Measurements from ENCODE around the gene CACNA1I. TPM values are rescaled to one million over a fixed set of nuclear protein-coding genes. Genes with fewer than 3 reads are reported as not detected.

CACNA1I gene
- total RNA-seq, 1 donor from 2014 or later: 0.11 TPM

DNA sequence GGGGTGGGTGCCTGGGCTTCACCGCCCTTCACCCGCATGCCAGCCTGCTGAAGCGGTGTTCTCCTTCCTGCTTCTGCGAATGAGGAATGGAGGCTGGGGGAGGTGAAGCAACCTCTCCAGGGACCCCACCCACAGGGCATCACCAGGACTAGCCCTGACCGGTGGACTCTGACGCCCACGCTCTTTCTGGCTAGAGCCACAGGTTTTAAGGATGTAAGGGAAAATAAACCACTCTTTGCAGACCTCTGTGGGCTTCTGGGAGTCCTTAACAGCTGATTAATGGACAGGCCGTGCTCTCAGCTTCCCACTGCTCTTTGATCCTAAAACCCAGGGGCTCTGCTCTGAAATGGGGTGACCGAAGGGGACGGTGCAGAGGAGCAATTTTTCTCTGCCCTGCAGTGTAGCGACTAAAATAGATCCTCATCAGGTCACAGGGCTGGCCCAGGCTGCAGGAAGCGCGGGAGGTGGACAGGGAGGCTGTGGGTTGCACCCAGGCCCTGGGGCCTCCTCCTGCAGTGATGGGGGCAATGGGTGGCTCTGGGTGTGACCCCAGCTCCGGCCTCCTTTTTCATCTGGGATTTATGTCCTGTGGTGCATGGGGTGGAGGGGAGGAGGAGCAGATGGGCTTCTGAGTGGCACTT, 127.4 kb downstream of the CACNA1I start:
- Histone ChIP-seq H3K4me1 (peaks cover 26% of the 10 kb centered on the region), H3K36me3 (no peaks in the 10 kb centered on the region), H3K27ac (no peak overlapping the region), H3F3A (ENCODE audit: low read depth) (peaks cover 2% of the 10 kb centered on the region), H3K9me3 (ENCODE audit: low read depth) (no peaks in the 10 kb centered on the region), H4K20me1 (ENCODE audit: low read depth) (no peaks in the 10 kb centered on the region), H3K4me3 (no peak overlapping the region), H3K79me2 (ENCODE audit: low read depth) (no peaks in the 10 kb centered on the region), H3K4me2 (no peak overlapping the region), H3K9ac (no peak overlapping the region), H3K27me3 (peaks cover 14% of the 10 kb centered on the region), H2AFZ (replicated peaks) (no peak overlapping the region)
- no peak for DNase-seq (ENCODE audit: low spot score)
- no peaks in the 10 kb centered on the region for H3K36me3 Mint-ChIP-seq
- peaks cover 43% of the 10 kb centered on the region for H3K4me1 Mint-ChIP-seq
- H3K9me3 Mint-ChIP-seq: no peaks in the 10 kb centered on the region
- TF ChIP-seq, protein P1, sequence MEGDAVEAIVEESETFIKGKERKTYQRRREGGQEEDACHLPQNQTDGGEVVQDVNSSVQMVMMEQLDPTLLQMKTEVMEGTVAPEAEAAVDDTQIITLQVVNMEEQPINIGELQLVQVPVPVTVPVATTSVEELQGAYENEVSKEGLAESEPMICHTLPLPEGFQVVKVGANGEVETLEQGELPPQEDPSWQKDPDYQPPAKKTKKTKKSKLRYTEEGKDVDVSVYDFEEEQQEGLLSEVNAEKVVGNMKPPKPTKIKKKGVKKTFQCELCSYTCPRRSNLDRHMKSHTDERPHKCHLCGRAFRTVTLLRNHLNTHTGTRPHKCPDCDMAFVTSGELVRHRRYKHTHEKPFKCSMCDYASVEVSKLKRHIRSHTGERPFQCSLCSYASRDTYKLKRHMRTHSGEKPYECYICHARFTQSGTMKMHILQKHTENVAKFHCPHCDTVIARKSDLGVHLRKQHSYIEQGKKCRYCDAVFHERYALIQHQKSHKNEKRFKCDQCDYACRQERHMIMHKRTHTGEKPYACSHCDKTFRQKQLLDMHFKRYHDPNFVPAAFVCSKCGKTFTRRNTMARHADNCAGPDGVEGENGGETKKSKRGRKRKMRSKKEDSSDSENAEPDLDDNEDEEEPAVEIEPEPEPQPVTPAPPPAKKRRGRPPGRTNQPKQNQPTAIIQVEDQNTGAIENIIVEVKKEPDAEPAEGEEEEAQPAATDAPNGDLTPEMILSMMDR (IDR thresholded peaks at IDR 0.05): no peak
- TF ChIP-seq EZH2 (IDR thresholded peaks at IDR 0.05): no peak
- no peak for TF ChIP-seq EZH2phosphoT487 (IDR thresholded peaks at IDR 0.05)
- no peak overlapping the region for H3K4me3 Mint-ChIP-seq
- no peak overlapping the region for H3K27ac Mint-ChIP-seq
- peaks cover 13% of the 10 kb centered on the region for H3K27me3 Mint-ChIP-seq (ENCODE audit: insufficient read depth, low read depth)

GRCh38 chr22:39699631-39700360, 129.2 kb downstream of the CACNA1I start:
- TF ChIP-seq EZH2phosphoT487 (IDR thresholded peaks at IDR 0.05) (no peak), EZH2 (IDR thresholded peaks at IDR 0.05) (no peak)
- TF ChIP-seq, protein P1 (IDR thresholded peaks at IDR 0.05): no peak
- peak overlapping the region; percentile 87 for H3K27ac Mint-ChIP-seq
- peaks cover 11% of the 10 kb centered on the region for H3K27me3 Mint-ChIP-seq (ENCODE audit: insufficient read depth, low read depth)
- peak; percentile 82 for DNase-seq (ENCODE audit: low spot score)
- peaks cover 40% of the 10 kb centered on the region for H3K4me1 ChIP-seq
- no peaks in the 10 kb centered on the region for H3K36me3 Mint-ChIP-seq
- peaks cover 46% of the 10 kb centered on the region for H3K4me1 Mint-ChIP-seq
- H3K9me3 ChIP-seq (ENCODE audit: low read depth): no peaks in the 10 kb centered on the region
- H3K27me3 ChIP-seq: peaks cover 14% of the 10 kb centered on the region
- peaks cover 8% of the 10 kb centered on the region for H3F3A ChIP-seq (ENCODE audit: low read depth)
- H4K20me1 ChIP-seq (ENCODE audit: low read depth): no peaks in the 10 kb centered on the region
- H2AFZ ChIP-seq (replicated peaks): no peak overlapping the region
- H3K9me3 Mint-ChIP-seq: peaks cover 2% of the 10 kb centered on the region
- no peaks in the 10 kb centered on the region for H3K36me3 ChIP-seq
- no peak overlapping the region for H3K27ac ChIP-seq
- no peak overlapping the region for H3K9ac ChIP-seq
- peak overlapping the region; percentile 56 for H3K4me2 ChIP-seq
- H3K4me3 ChIP-seq: no peak overlapping the region
- H3K79me2 ChIP-seq (ENCODE audit: low read depth): no peaks in the 10 kb centered on the region
- no peak overlapping the region for H3K4me3 Mint-ChIP-seq

GRCh38 chr22:39700565-39700964, 130.0 kb downstream of the CACNA1I start:
- H3K27ac Mint-ChIP-seq: peak overlapping the region; percentile 54
- Histone ChIP-seq H3K9ac (no peak overlapping the region), H3K27ac (no peak overlapping the region)

More at GRCh38 chr22:39700565-39700964, 130.0 kb downstream of the CACNA1I start:
- Histone ChIP-seq H3K4me1 (peaks cover 40% of the 10 kb centered on the region), H3K27me3 (peaks cover 14% of the 10 kb centered on the region), H3K4me3 (no peak overlapping the region), H3K79me2 (ENCODE audit: low read depth) (no peaks in the 10 kb centered on the region), H4K20me1 (ENCODE audit: low read depth) (no peaks in the 10 kb centered on the region), H3K9me3 (ENCODE audit: low read depth) (no peaks in the 10 kb centered on the region), H3F3A (ENCODE audit: low read depth) (peaks cover 8% of the 10 kb centered on the region), H3K36me3 (no peaks in the 10 kb centered on the region), H3K4me2 (no peak overlapping the region), H2AFZ (replicated peaks) (no peak overlapping the region)
- Mint-ChIP-seq H3K36me3 (no peaks in the 10 kb centered on the region), H3K27me3 (ENCODE audit: insufficient read depth, low read depth) (peaks cover 11% of the 10 kb centered on the region), H3K4me3 (no peak overlapping the region), H3K9me3 (peaks cover 2% of the 10 kb centered on the region), H3K4me1 (peaks cover 46% of the 10 kb centered on the region)
- no peak for DNase-seq (ENCODE audit: low spot score)
- TF ChIP-seq EZH2phosphoT487 (IDR thresholded peaks at IDR 0.05): no peak
- no peak for TF ChIP-seq EZH2 (IDR thresholded peaks at IDR 0.05)
- TF ChIP-seq, protein P1 (IDR thresholded peaks at IDR 0.05): no peak
